Occipital lobe (tissue), 2 donors: ENCODE measurements around the gene RBP3. TPM values are rescaled to one million over a fixed set of nuclear protein-coding genes. Genes with fewer than 3 reads are reported as not detected.

ENCODE experiments used
- DNase-seq: peaks from one replicate; lab custom pipeline; 2025; lab: John Stamatoyannopoulos, UW
- total RNA-seq: library from RNA; depleted of rRNA; stranded (reverse); fragments of >200 nt; gene quantifications from one replicate; pipeline ENCODE4 v1.2.3, GENCODE V29; 2014

The RBP3 gene
- total RNA-seq, 1 donor from 2014 or later = not detected

DNA sequence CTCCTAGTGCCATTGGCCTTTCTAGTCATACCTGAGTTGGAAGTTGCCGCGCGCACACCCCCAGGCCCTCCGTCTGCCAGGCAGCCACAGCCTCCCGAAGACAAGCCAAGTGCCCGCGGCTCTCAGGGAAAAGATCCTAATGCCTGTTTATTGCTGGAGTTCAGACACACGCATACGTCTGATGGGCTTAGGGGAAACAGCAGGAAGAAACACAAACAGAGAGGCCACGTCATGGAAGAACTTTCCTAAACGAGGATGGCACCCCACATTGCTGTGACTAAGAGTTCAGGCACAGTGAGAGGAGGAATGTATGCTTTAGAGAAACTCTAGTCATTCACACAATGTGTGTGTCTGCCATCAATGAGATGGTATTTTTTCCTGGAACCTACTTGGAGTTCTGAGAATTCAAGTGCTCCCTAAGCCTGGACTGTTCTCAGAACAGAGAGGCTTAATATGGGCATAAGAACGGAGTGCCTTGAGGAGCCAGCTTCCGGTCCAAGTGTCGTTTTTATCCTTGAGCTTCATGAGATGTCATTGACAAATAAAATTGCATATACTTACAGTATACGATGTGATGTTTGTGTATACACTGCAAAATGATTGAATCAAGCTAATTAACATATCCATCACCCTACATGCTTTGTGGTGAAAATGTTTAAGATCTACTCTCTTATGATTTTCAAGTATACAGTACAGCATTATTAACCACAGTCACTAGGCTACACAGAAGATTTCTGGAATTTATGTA is 11.6 kb upstream of the RBP3 start:
- no peak for DNase-seq

DNA sequence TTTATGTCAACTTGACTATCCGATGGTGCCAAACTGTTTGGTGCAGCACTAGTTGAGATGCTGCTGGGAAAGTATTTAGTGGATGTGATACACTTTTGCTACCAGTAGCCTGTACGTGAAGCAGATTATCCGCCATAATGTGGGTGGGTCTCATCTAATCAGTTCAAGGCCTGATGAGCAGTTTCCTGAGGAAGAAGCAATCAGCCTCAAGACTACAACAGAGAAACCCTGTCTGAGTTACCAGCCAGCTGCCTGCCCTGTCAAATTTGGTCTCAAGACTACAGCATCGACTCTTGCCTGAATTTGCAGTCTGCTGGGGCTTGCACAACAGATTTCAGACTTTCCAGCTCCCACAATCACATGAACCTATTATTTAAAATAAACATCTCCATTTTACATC is 10.9 kb upstream of the RBP3 start:
- DNase-seq = no peak

DNA sequence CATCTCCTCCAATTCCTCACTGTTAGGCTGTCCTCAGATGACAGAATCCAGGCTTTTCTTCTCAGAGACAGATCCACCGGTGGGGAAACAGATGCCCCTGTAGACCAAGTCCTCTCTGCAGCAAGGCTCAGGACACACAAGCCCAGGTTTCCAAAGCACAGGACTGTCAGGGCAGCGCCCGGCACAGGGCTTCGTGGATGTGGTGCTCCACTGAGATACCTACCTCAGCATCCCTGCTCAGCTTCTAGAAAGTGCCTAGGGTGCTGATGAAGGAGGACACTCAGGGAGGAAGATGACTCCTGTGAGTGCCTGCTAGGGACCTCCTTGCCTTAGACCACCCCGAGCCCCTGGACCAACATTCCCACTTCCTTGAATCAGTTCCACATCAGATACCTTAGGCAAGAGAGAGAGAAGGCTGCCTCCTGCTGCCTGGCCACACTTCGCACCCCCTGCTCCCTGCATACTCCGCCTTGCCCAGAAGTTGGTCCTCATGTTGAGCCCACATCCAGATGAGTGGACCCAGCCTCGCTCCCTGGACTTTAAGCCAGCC is 8.9 kb upstream of the RBP3 start:
- no peak for DNase-seq

DNA sequence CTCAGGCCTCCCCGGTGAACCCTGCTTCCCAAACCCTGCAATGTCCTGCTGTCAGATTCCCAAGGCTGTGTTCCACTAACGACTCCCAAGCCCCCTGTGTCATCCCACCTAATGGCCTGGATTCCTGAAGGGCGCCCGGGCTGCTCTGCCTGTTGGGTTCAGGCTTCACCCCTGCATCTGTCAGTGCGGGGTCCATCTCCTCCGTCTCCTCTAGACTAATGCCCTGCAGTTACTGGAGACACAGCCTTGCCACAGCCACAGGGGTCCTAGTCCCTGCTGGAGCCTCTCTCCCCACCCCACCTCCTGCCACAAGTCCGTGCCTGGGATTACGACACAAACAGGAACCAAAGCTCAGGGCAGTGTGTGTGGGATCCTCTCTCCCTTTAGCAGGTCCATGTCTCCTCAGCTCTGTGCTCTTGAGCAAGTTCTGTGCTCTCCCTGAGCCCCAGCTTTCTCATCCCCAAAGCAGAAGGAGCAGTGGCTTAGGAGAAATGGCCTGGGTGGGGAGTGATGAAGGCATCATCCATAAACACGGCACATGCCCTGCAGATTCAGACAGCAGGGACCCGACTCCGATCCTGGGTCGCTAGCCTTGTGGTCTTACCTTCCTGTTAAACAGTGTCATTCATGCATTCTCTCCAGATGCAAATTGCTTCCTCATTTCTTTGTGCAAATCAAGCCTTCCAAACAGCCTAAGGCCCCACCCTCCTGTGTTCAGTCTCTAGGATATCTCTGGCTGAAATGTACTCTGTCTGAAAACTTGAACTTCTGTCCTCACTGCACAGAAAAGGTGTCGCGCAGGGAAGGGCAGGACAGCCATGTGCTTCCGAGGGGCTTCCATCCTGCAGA is 8.2 kb upstream of the RBP3 start:
- DNase-seq = no peak

DNA sequence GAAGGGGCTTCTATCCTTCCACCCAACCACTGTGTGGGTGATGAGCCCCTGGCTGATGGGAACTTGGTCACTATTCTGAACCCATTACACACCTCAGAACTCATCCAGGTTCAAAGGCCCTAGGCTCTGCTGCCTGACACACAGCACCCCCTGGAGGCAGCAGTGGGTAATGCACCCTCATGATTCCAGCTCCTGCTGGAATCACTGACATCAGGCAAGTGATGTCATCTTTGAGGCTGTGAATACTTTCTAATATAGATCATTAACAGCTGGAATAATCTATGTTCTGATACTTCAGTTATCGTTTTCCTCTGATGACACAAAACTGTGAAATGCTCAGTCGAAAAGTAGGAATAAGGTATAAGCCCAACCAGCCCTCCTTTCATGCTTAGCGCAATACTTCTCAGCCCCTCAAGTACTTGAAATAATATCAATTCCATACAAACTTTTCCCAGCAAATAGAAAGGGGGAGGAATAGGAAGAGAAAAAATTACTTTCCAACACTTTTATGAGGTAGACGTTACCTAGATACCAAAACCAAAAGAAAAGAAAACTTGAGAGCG is 7.5 kb upstream of the RBP3 start:
- DNase-seq = no peak

DNA sequence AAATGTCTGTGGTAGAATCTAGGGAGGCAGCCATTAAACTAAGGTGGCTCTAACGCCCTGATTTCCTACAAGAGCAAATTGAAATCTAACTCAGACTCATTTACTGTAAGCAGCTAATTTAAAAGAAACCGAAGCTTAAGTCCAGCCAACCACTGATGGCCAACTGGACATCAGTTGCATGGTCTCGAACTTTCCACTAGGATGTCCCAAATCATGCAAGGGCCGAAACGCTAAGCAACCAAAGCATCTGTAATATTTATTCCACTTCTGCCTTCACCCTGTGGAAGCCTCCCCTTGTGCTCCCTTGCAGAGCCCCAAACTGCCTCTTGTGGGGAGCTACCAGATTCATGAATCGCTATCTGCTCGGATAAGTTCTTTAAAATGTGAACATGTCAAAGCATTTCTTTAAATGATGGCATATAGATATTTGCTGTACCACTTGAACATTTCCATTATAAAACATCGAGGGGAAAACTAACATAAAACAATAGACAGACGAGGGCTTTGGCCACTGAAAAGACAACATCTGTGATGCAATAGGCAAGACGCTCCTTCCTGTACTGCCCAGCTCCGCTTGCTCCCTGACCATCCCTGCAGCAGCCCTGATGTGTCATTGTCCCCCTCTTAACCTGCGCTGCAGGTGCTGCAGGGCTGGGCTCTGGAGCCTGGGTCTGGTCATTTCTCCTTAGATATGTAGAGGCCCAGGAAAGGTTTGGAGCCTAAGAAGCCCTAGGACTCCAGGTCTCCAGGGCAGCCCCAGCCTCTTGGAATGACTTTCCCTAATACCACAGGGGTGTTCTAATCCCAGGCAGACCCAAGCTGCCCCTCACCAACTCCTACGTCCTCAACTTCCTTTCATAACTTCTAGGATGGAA is 2.9 kb upstream of the RBP3 start:
- no peak for DNase-seq

DNA sequence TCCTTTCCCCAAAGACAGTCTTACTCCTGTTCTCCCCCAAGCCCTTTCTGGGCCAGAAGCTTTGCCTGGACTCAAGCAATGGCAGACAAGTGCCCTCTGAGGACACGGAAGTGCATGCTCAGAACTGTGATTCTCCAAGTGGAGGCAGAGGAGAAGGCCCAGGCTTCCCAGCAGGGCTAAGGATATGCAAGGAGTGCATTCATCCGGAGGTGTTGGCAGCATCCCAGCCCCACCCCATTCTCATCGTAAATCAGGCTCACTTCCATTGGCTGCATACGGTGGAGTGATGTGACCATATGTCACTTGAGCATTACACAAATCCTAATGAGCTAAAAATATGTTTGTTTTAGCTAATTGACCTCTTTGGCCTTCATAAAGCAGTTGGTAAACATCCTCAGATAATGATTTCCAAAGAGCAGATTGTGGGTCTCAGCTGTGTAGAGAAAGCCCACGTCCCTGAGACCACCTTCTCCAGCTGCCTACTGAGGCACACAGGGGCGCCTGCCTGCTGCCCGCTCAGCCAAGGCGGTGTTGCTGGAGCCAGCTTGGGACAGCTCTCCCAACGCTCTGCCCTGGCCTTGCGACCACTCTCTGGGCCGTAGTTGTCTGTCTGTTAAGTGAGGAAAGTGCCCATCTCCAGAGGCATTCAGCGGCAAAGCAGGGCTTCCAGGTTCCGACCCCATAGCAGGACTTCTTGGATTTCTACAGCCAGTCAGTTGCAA is 1.4 kb upstream of the RBP3 start:
- DNase-seq = no peak

DNA sequence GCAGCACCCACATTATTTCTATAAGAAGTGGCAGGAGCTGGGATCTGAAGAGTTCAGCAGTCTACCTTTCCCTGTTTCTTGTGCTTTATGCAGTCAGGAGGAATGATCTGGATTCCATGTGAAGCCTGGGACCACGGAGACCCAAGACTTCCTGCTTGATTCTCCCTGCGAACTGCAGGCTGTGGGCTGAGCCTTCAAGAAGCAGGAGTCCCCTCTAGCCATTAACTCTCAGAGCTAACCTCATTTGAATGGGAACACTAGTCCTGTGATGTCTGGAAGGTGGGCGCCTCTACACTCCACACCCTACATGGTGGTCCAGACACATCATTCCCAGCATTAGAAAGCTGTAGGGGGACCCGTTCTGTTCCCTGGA is 874 bp upstream of the RBP3 start:
- DNase-seq = no peak

DNA sequence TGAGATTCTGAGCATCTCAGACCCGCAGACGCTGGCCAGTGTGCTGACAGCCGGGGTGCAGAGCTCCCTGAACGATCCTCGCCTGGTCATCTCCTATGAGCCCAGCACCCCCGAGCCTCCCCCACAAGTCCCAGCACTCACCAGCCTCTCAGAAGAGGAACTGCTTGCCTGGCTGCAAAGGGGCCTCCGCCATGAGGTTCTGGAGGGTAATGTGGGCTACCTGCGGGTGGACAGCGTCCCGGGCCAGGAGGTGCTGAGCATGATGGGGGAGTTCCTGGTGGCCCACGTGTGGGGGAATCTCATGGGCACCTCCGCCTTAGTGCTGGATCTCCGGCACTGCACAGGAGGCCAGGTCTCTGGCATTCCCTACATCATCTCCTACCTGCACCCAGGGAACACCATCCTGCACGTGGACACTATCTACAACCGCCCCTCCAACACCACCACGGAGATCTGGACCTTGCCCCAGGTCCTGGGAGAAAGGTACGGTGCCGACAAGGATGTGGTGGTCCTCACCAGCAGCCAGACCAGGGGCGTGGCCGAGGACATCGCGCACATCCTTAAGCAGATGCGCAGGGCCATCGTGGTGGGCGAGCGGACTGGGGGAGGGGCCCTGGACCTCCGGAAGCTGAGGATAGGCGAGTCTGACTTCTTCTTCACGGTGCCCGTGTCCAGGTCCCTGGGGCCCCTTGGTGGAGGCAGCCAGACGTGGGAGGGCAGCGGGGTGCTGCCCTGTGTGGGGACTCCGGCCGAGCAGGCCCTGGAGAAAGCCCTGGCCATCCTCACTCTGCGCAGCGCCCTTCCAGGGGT is 703 bp downstream of the RBP3 start:
- no peak for DNase-seq

DNA sequence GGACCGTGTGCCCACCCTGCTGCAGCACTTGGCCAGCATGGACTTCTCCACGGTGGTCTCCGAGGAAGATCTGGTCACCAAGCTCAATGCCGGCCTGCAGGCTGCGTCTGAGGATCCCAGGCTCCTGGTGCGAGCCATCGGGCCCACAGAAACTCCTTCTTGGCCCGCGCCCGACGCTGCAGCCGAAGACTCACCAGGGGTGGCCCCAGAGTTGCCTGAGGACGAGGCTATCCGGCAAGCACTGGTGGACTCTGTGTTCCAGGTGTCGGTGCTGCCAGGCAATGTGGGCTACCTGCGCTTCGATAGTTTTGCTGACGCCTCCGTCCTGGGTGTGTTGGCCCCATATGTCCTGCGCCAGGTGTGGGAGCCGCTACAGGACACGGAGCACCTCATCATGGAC is 1.4 kb downstream of the RBP3 start:
- DNase-seq = no peak

DNA sequence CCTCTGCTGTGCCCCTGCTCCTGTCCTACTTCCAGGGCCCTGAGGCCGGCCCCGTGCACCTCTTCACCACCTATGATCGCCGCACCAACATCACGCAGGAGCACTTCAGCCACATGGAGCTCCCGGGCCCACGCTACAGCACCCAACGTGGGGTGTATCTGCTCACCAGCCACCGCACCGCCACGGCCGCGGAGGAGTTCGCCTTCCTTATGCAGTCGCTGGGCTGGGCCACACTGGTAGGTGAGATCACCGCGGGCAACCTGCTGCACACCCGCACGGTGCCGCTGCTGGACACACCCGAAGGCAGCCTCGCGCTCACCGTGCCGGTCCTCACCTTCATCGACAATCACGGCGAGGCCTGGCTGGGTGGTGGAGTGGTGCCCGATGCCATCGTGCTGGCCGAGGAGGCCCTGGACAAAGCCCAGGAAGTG is 1.8 kb downstream of the RBP3 start:
- DNase-seq = no peak

DNA sequence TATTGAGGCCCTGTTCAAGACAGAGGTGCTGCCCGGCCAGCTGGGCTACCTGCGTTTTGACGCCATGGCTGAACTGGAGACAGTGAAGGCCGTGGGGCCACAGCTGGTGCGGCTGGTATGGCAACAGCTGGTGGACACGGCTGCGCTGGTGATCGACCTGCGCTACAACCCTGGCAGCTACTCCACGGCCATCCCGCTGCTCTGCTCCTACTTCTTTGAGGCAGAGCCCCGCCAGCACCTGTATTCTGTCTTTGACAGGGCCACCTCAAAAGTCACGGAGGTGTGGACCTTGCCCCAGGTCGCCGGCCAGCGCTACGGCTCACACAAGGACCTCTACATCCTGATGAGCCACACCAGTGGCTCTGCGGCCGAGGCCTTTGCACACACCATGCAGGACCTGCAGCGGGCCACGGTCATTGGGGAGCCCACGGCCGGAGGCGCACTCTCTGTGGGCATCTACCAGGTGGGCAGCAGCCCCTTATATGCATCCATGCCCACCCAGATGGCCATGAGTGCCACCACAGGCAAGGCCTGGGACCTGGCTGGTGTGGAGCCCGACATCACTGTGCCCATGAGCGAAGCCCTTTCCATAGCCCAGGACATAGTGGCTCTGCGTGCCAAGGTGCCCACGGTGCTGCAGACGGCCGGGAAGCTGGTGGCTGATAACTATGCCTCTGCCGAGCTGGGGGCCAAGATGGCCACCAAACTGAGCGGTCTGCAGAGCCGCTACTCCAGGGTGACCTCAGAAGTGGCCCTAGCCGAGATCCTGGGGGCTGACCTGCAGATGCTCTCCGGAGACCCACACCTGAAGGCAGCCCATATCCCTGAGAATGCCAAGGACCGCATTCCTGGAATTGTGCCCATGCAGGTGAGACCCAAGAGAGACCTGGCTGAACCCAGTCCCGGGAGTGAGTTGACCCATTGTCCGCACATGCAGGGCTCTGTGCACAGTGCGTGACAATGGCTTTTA is 2.8 kb downstream of the RBP3 start:
- no peak for DNase-seq

DNA sequence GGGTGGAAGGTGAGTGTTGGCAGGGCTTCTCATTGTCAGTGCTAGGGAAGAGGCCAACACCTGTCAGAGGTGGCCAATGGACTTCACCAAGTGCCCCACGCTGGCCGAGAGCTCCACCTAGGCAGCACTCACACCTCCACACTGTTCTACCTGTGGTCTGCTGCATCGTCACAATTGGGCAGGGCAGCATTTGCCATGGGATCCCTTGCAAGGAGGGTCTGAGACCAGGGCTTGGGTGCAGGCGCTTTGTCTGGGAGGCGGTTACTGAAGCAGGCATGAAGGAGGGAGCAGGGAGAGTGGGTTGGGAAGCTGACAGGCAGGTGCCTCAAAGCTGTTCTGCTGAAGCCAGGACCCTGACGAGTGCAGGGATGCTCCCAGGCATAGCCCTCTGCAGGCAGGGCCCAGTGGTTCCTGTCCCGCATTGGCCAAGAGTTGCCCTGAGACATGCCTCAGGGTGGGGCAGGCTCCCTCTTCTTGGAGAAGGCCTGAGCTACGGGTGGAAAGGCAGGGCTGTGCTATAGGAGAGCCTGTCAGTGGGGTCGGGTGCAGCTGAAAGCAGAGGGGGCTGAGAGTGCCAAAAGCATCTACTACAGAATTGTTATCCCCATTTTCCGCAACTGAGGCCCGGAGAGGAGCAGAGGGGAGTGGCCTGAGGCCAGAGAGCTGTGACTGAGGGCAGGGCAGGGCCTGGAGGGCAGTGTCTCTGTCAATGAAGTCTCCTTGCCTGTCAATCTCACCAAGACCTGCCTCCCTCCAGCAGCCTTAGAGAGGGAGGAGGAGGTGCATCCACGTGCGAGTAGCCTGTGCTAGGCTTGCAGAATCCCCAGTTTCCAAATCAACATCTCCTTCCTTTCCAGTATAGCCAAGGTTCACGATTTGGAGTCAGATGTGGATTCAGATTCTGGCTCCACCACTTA is 4.0 kb downstream of the RBP3 start:
- DNase-seq = no peak

DNA sequence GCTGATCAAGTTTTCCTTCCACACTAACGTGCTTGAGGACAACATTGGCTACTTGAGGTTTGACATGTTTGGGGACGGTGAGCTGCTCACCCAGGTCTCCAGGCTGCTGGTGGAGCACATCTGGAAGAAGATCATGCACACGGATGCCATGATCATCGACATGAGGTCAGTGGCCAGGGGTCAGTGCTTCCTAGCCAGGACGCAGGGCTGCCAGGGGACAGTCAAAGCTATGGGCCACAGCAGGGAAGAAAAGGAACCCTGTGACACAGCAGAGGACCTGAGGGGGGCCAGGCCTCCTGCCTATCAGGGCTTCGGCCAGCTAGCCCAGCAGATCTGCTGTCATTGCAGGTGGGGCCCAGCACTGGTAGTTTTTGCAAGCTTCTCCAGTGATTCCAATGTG is 5.2 kb downstream of the RBP3 start:
- DNase-seq = no peak

DNA sequence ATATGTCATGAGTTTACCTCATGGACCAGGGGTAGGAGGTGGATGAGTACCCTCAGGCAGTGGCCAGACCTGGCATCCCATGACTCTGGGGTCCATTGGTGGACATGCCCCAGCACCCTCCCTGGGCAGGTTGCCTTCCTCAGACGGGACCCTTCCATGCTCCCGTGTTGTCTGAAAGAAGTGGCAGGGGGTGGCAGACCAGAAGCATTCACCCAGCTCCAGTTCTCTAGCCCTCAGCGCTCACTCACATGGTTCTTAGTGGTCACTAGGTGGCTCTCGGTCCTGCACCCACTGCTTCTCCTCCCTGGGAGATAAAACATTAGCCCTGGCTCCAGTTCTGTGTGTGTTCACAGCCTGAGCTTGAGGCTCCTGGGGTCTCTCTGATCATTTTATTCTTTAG is 6.0 kb downstream of the RBP3 start:
- no peak for DNase-seq

DNA sequence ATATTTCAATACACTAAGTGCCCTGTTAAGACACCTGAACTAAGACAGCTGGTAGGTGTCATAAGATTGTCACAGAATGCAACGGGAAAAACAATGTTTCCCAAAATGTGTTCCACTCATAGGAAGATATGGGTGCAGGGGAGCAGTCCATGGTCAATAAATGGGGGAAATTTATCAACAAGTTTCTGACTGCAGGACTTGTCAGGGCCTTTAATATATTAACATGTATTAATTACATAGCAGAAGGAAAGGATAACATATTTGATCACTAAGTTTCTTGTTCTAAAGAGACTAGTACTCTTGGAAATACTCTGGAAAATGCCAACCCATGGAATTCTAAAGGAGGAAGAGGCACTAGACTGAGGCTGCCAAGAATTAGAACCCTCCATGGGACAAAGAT is 6.7 kb downstream of the RBP3 start:
- no peak for DNase-seq

DNA sequence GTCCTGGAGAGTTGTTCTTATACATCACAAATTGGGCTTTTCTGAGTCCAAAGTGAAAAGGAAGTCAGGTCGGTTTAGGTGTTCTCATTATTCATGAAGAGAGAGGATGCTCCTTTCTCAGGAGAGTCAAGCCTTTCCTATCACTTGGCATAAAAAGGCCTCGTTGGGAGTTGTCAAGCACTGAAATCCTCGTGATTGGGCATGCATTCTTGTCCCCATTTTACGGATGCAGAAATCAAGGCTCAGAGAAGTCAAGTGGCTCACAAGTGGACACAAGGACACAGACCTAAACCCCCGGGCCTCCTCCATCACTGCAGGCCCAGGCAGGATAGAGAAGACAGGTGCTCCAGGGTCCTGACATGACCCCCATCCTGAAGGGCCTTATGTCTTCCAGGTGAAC is 8.5 kb downstream of the RBP3 start:
- no peak for DNase-seq
